Suppressor macrophage treated with lipopolysaccharide for 4 hours (primary cell): ENCODE results near the gene PTK7.
A peak's percentile ranks its signal among the peaks of the same experiment; 100 is the strongest.
"Not testable (repeated sequence)": the region's sequence is repeated elsewhere in the genome, so short reads cannot be mapped to it uniquely, and the experiment has no call there.

Source experiments
- DNase-seq: peaks from one replicate; pipeline ENCODE4 v3.0.0-alpha.2; 2020

The PTK7 gene

GRCh38 chr6:43054206-43054943, 21.7 kb upstream of the PTK7 start:
- DNase-seq = no peak

- DNase-seq = no peak
Observed at GRCh38 chr6:43055966-43056365, 20.1 kb upstream of the PTK7 start.

GRCh38 chr6:43058531-43058930, 17.6 kb upstream of the PTK7 start:
- no peak for DNase-seq

- peak; percentile 99 for DNase-seq
Observed at GRCh38 chr6:43059168-43060033, 16.7 kb upstream of the PTK7 start, which contains the start of the genes KLC4 and MRPL2. Gene KLC4 (plus strand): TSS chr6:43059631. CDS start chr6:43061336, 1,705 bp downstream. Gene MRPL2 (minus strand): TSS chr6:43059434. CDS start chr6:43059381, 53 bp downstream.

GRCh38 chr6:43060034-43060754, 15.9 kb upstream of the PTK7 start:
- DNase-seq = no peak

GRCh38 chr6:43060755-43061633, 15.1 kb upstream of the PTK7 start:
- no peak for DNase-seq

GRCh38 chr6:43061861-43062260, 14.3 kb upstream of the PTK7 start:
- no peak for DNase-seq

- DNase-seq = no peak
Observed at GRCh38 chr6:43062818-43063217, 13.3 kb upstream of the PTK7 start.

- DNase-seq = peak; percentile 35
Observed at GRCh38 chr6:43070028-43070632, 6.0 kb upstream of the PTK7 start.

GRCh38 chr6:43074847-43075669, 1.1 kb upstream of the PTK7 start:
- DNase-seq = no peak

- no peak for DNase-seq
Observed at GRCh38 chr6:43076464-43077332, 584 bp downstream of the PTK7 start.

GRCh38 chr6:43077333-43077809, 1.3 kb downstream of the PTK7 start:
- no peak for DNase-seq

GRCh38 chr6:43077981-43078511, 1.9 kb downstream of the PTK7 start:
- no peak for DNase-seq

GRCh38 chr6:43078691-43079090, 2.6 kb downstream of the PTK7 start:
- no peak for DNase-seq

- DNase-seq = no peak
Observed at GRCh38 chr6:43081043-43081442, 4.9 kb downstream of the PTK7 start.

GRCh38 chr6:43081922-43082321, 5.8 kb downstream of the PTK7 start:
- DNase-seq = not testable (repeated sequence)

- DNase-seq = no peak
Observed at GRCh38 chr6:43082806-43083655, 6.9 kb downstream of the PTK7 start.

- DNase-seq = no peak
Observed at GRCh38 chr6:43086022-43086658, 10.0 kb downstream of the PTK7 start.
